Natural killer cell (primary cell): ENCODE measurements around the gene CD164. TPM values are rescaled to one million over a fixed set of nuclear protein-coding genes. Genes with fewer than 3 reads are reported as not detected.

Experiments
- ATAC-seq, 3 donors: fragments of 150-1000 bp in 2 of 3; fragments of 200-7000 bp in 1 of 3; cut with Tn5 transposase; 1 replicate in 1 of 3; 2 replicates in 2 of 3; pipeline ENCODE4 v1.10.0; 2021; ENCODE audit warnings: mild to moderate bottlenecking in 2 of 3, moderate library complexity in 2 of 3
- DNase-seq, 2 donors: peaks; one replicate each; pipeline versions ENCODE4 v3.0.0 to v3.0.0-alpha.2; 2013 to 2021; ENCODE audit warnings: mixed read lengths in 1 of 2
- H3K27ac ChIP-seq: one replicate; pipeline ENCODE4 v1.5.1; 2013; ENCODE audit warnings: mild to moderate bottlenecking, low read length
- H3K27me3 ChIP-seq: one replicate; pipeline ENCODE4 v1.6.1; 2013; ENCODE audit warnings: low read length; ENCODE audit not compliant: control insufficient read depth, insufficient read depth
- H3K36me3 ChIP-seq: one replicate; pipeline ENCODE4 v1.6.1; 2013; ENCODE audit warnings: low read length; ENCODE audit not compliant: control insufficient read depth, insufficient read depth
- H3K4me1 ChIP-seq: one replicate; pipeline ENCODE4 v1.6.1; 2013; ENCODE audit warnings: low read length; ENCODE audit not compliant: control insufficient read depth, insufficient read depth
- H3K4me3 ChIP-seq: one replicate; pipeline ENCODE4 v1.5.1; 2013; ENCODE audit warnings: low read length
- H3K9me3 ChIP-seq: one replicate; pipeline ENCODE4 v1.6.1; 2013; ENCODE audit warnings: low read length; ENCODE audit not compliant: control insufficient read depth, insufficient read depth
- H3K27ac Mint-ChIP-seq, 2 donors: one replicate each; pipeline ENCODE4 v1.8.0; 2022; ENCODE audit warnings: mild to moderate bottlenecking in 2 of 2, mixed read lengths in 2 of 2, moderate library complexity in 1 of 2
- H3K27me3 Mint-ChIP-seq, 2 donors: one replicate each; pipeline ENCODE4 v1.8.0; 2022; ENCODE audit warnings: low read depth in 2 of 2, mixed read lengths in 2 of 2
- H3K36me3 Mint-ChIP-seq: one replicate; pipeline ENCODE4 v1.8.0; 2022; ENCODE audit warnings: mixed read lengths
- H3K4me1 Mint-ChIP-seq, 2 donors: one replicate each; pipeline ENCODE4 v1.8.0; 2022; ENCODE audit warnings: mixed read lengths in 2 of 2
- H3K4me3 Mint-ChIP-seq: one replicate; pipeline ENCODE4 v1.8.0; 2022; ENCODE audit warnings: mild to moderate bottlenecking, moderate library complexity, mixed read lengths
- H3K9me3 Mint-ChIP-seq, 2 donors: one replicate each; pipeline ENCODE4 v1.8.0; 2022; ENCODE audit warnings: mixed read lengths in 2 of 2
- CTCF ChIP-seq: fragments of 200-600 bp; IDR thresholded peaks from one replicate; pipeline ENCODE4 v1.8.0; 2022; ENCODE audit warnings: antibody characterized with exemption
- WGBS: methylation state at CpG from one replicate; pipeline ENCODE4 v1.1.7; 2013; ENCODE audit warnings: missing lambda C conversion rate; ENCODE audit not compliant: insufficient coverage; 5-methylcytosine and 5-hydroxymethylcytosine counted together
- intact Hi-C: fragments of 100-400 bp; cut with micrococcal nuclease; formaldehyde crosslinking; loops from one replicate; pipeline ENCODE4 v1.14.2; 2022
- total RNA-seq, 4 donors: library from RNA; stranded (reverse); fragments of 120-200 nt in 1 of 4; gene quantifications; one replicate each; pipeline versions ENCODE4 v1.2.3 to v1.2.4, GENCODE V29; 2013 to 2022

The CD164 gene
- total RNA-seq, 3 donors from 2014 or later (not counting 1 experiment from before 2014, with no cell fraction given): 352 to 457 (median 427) TPM

GRCh38 chr6:109424946-109425345, 42.7 kb upstream of the CD164 start:
- no peak for TF ChIP-seq CTCF
- H3K27ac Mint-ChIP-seq: no peak overlapping the region

GRCh38 chr6:109421184-109421583, 38.9 kb upstream of the CD164 start:
- Mint-ChIP-seq H3K36me3 (no peaks in the 10 kb centered on the region), H3K27me3 (no peaks in the 10 kb centered on the region), H3K4me1 (no peaks in the 10 kb centered on the region), H3K27ac (no peak overlapping the region), H3K4me3 (no peak overlapping the region), H3K9me3 (no peaks in the 10 kb centered on the region)
- TF ChIP-seq CTCF: no peak
- intact Hi-C loops: no loop called here
- 100% methylated on average over 1 of the region's 1 CpG for WGBS
- no peaks in the 10 kb centered on the region for H3K9me3 ChIP-seq
- H3K4me1 ChIP-seq: no peaks in the 10 kb centered on the region
- DNase-seq (no peak), ATAC-seq (no peak)
- H3K27me3 ChIP-seq: no peaks in the 10 kb centered on the region
- H3K4me3 ChIP-seq: no peak overlapping the region
- no peaks in the 10 kb centered on the region for H3K36me3 ChIP-seq
- H3K27ac ChIP-seq: no peak overlapping the region

More at GRCh38 chr6:109424946-109425345, 42.7 kb upstream of the CD164 start:
- Histone ChIP-seq H3K27me3 (no peaks in the 10 kb centered on the region), H3K36me3 (no peaks in the 10 kb centered on the region), H3K27ac (no peak overlapping the region), H3K4me3 (no peak overlapping the region), H3K9me3 (no peaks in the 10 kb centered on the region), H3K4me1 (no peaks in the 10 kb centered on the region)
- DNase-seq (no peak), ATAC-seq (no peak)
- no peaks in the 10 kb centered on the region for H3K4me1 Mint-ChIP-seq
- H3K4me3 Mint-ChIP-seq: no peak overlapping the region
- no peaks in the 10 kb centered on the region for H3K9me3 Mint-ChIP-seq
- 100% methylated on average over 1 of the region's 2 CpGs for WGBS
- H3K27me3 Mint-ChIP-seq: no peaks in the 10 kb centered on the region
- H3K36me3 Mint-ChIP-seq: no peaks in the 10 kb centered on the region
- intact Hi-C loops: no loop called here

- intact Hi-C loops: no loop called here
- Mint-ChIP-seq H3K27ac (no peak overlapping the region), H3K4me1 (no peaks in the 10 kb centered on the region), H3K36me3 (no peaks in the 10 kb centered on the region), H3K27me3 (no peaks in the 10 kb centered on the region), H3K4me3 (no peak overlapping the region), H3K9me3 (no peaks in the 10 kb centered on the region)
- TF ChIP-seq CTCF: no peak
- H3K36me3 ChIP-seq: no peaks in the 10 kb centered on the region
- no peaks in the 10 kb centered on the region for H3K4me1 ChIP-seq
- DNase-seq (no peak), ATAC-seq (no peak)
- H3K27me3 ChIP-seq: no peaks in the 10 kb centered on the region
- no peaks in the 10 kb centered on the region for H3K9me3 ChIP-seq
- H3K4me3 ChIP-seq: no peak overlapping the region
- WGBS: 65% methylated on average over 1 of the region's 1 CpG
- no peak overlapping the region for H3K27ac ChIP-seq
Observed at GRCh38 chr6:109420751-109421150, 38.5 kb upstream of the CD164 start.

GRCh38 chr6:109417646-109418045, 35.4 kb upstream of the CD164 start:
- no peak overlapping the region for H3K27ac Mint-ChIP-seq

More at GRCh38 chr6:109417646-109418045, 35.4 kb upstream of the CD164 start:
- WGBS: 93% methylated on average over 4 of the region's 4 CpGs
- Histone ChIP-seq H3K9me3 (no peaks in the 10 kb centered on the region), H3K36me3 (no peaks in the 10 kb centered on the region), H3K27ac (no peak overlapping the region), H3K4me3 (no peak overlapping the region), H3K4me1 (no peaks in the 10 kb centered on the region), H3K27me3 (no peaks in the 10 kb centered on the region)
- TF ChIP-seq CTCF: no peak
- Mint-ChIP-seq H3K4me3 (no peak overlapping the region), H3K27me3 (peaks cover 3 to 13% of the 10 kb centered on the region in 2 donors), H3K9me3 (no peaks in the 10 kb centered on the region), H3K36me3 (no peaks in the 10 kb centered on the region), H3K4me1 (no peaks in the 10 kb centered on the region)
- ATAC-seq (no peak), DNase-seq (no peak)
- intact Hi-C loops: no loop called here
